ENCODE results near the gene SLC41A3.
"Not testable (repeated sequence)": the region's sequence is repeated elsewhere in the genome, so short reads cannot be mapped to it uniquely, and the experiment has no call there.

SLC41A3 gene

GRCh38 chr3:126040386-126040785 is 43.5 kb downstream of the SLC41A3 start:
- Histone ChIP-seq H3K9me3 (ENCODE audit: low read length) (peaks cover 7% of the 10 kb centered on the region), H3K4me3 (ENCODE audit: low read length) (no peak overlapping the region), H2AFZ (ENCODE audit: low read depth, low read length) (no peak overlapping the region), H3K27me3 (ENCODE audit: insufficient read depth, low read length) (no peaks in the 10 kb centered on the region), H3K4me1 (ENCODE audit: insufficient read depth, low read length) (no peaks in the 10 kb centered on the region), H3K36me3 (ENCODE audit: insufficient read depth, low read length) (peaks cover under 1% of the 10 kb centered on the region)

- Histone ChIP-seq H3K4me3 (ENCODE audit: low read length) (no peak overlapping the region), H2AFZ (ENCODE audit: low read depth, low read length) (no peak overlapping the region), H3K36me3 (ENCODE audit: insufficient read depth, low read length) (peaks cover 6% of the 10 kb centered on the region), H3K27me3 (ENCODE audit: insufficient read depth, low read length) (no peaks in the 10 kb centered on the region), H3K4me1 (ENCODE audit: insufficient read depth, low read length) (no peaks in the 10 kb centered on the region), H3K9me3 (ENCODE audit: low read length) (peaks cover 7% of the 10 kb centered on the region)
These were observed 44.1 kb downstream of the SLC41A3 start for GRCh38 chr3:126039870-126040269.

GRCh38 chr3:126038791-126039190 is 45.1 kb downstream of the SLC41A3 start:
- H3K36me3 ChIP-seq (ENCODE audit: insufficient read depth, low read length); H2AFZ ChIP-seq (ENCODE audit: low read depth, low read length); H3K9me3 ChIP-seq (ENCODE audit: low read length); H3K4me1 ChIP-seq (ENCODE audit: insufficient read depth, low read length); H3K4me3 ChIP-seq (ENCODE audit: low read length); H3K27me3 ChIP-seq (ENCODE audit: insufficient read depth, low read length): not testable (repeated sequence)

GRCh38 chr3:126036056-126036549 is 47.8 kb downstream of the SLC41A3 start:
- Histone ChIP-seq H3K4me3 (ENCODE audit: low read length) (no peak overlapping the region), H3K9me3 (ENCODE audit: low read length) (peaks cover 7% of the 10 kb centered on the region), H3K27me3 (ENCODE audit: insufficient read depth, low read length) (no peaks in the 10 kb centered on the region), H3K4me1 (ENCODE audit: insufficient read depth, low read length) (no peaks in the 10 kb centered on the region), H3K36me3 (ENCODE audit: insufficient read depth, low read length) (peaks cover 18% of the 10 kb centered on the region), H2AFZ (ENCODE audit: low read depth, low read length) (no peak overlapping the region)

GRCh38 chr3:126035362-126036050 is 48.4 kb downstream of the SLC41A3 start:
- Histone ChIP-seq H3K4me3 (ENCODE audit: low read length) (no peak overlapping the region), H3K9me3 (ENCODE audit: low read length) (peaks cover 7% of the 10 kb centered on the region), H3K27me3 (ENCODE audit: insufficient read depth, low read length) (no peaks in the 10 kb centered on the region), H3K4me1 (ENCODE audit: insufficient read depth, low read length) (no peaks in the 10 kb centered on the region), H3K36me3 (ENCODE audit: insufficient read depth, low read length) (peaks cover 18% of the 10 kb centered on the region), H2AFZ (ENCODE audit: low read depth, low read length) (no peak overlapping the region)

GRCh38 chr3:126034481-126035361 is 49.2 kb downstream of the SLC41A3 start:
- H3K4me1 ChIP-seq (ENCODE audit: insufficient read depth, low read length), result no peaks in the 10 kb centered on the region
- no peak overlapping the region for H3K4me3 ChIP-seq (ENCODE audit: low read length)
- peaks cover 7% of the 10 kb centered on the region for H3K9me3 ChIP-seq (ENCODE audit: low read length)
- peaks cover 18% of the 10 kb centered on the region for H3K36me3 ChIP-seq (ENCODE audit: insufficient read depth, low read length)
- H2AFZ ChIP-seq (ENCODE audit: low read depth, low read length), result no peak overlapping the region
- no peaks in the 10 kb centered on the region for H3K27me3 ChIP-seq (ENCODE audit: insufficient read depth, low read length)

- H3K9me3 ChIP-seq (ENCODE audit: low read length), result peaks cover 10% of the 10 kb centered on the region
- H2AFZ ChIP-seq (ENCODE audit: low read depth, low read length), result no peak overlapping the region
- H3K27me3 ChIP-seq (ENCODE audit: insufficient read depth, low read length), result no peaks in the 10 kb centered on the region
- peaks cover 18% of the 10 kb centered on the region for H3K36me3 ChIP-seq (ENCODE audit: insufficient read depth, low read length)
- no peaks in the 10 kb centered on the region for H3K4me1 ChIP-seq (ENCODE audit: insufficient read depth, low read length)
- no peak overlapping the region for H3K4me3 ChIP-seq (ENCODE audit: low read length)
These were observed 50.2 kb downstream of the SLC41A3 start for GRCh38 chr3:126033765-126034164.

- Histone ChIP-seq H3K9me3 (ENCODE audit: low read length) (peaks cover 15% of the 10 kb centered on the region), H3K4me1 (ENCODE audit: insufficient read depth, low read length) (no peaks in the 10 kb centered on the region), H3K27me3 (ENCODE audit: insufficient read depth, low read length) (no peaks in the 10 kb centered on the region), H2AFZ (ENCODE audit: low read depth, low read length) (no peak overlapping the region), H3K36me3 (ENCODE audit: insufficient read depth, low read length) (peaks cover 18% of the 10 kb centered on the region), H3K4me3 (ENCODE audit: low read length) (no peak overlapping the region)
These were observed 50.7 kb downstream of the SLC41A3 start for GRCh38 chr3:126033051-126033745.

GRCh38 chr3:126031981-126032471 is 51.9 kb downstream of the SLC41A3 start:
- Histone ChIP-seq H3K4me1 (ENCODE audit: insufficient read depth, low read length) (no peaks in the 10 kb centered on the region), H2AFZ (ENCODE audit: low read depth, low read length) (no peak overlapping the region), H3K4me3 (ENCODE audit: low read length) (no peak overlapping the region)

GRCh38 chr3:126030455-126030854 is 53.5 kb downstream of the SLC41A3 start:
- no peaks in the 10 kb centered on the region for H3K4me1 ChIP-seq (ENCODE audit: insufficient read depth, low read length)
- no peak overlapping the region for H3K4me3 ChIP-seq (ENCODE audit: low read length)
- peaks cover 20% of the 10 kb centered on the region for H3K36me3 ChIP-seq (ENCODE audit: insufficient read depth, low read length)
- H3K27me3 ChIP-seq (ENCODE audit: insufficient read depth, low read length), result no peaks in the 10 kb centered on the region
- H2AFZ ChIP-seq (ENCODE audit: low read depth, low read length), result no peak overlapping the region
- peaks cover 11% of the 10 kb centered on the region for H3K9me3 ChIP-seq (ENCODE audit: low read length)

More at GRCh38 chr3:126031981-126032471, 51.9 kb downstream of the SLC41A3 start:
- no peaks in the 10 kb centered on the region for H3K27me3 ChIP-seq (ENCODE audit: insufficient read depth, low read length)
- H3K36me3 ChIP-seq (ENCODE audit: insufficient read depth, low read length), result peaks cover 18% of the 10 kb centered on the region
- H3K9me3 ChIP-seq (ENCODE audit: low read length), result peaks cover 11% of the 10 kb centered on the region

- H3K36me3 ChIP-seq (ENCODE audit: insufficient read depth, low read length), result peaks cover 24% of the 10 kb centered on the region
- no peaks in the 10 kb centered on the region for H3K4me1 ChIP-seq (ENCODE audit: insufficient read depth, low read length)
- H3K9me3 ChIP-seq (ENCODE audit: low read length), result peaks cover 11% of the 10 kb centered on the region
- H2AFZ ChIP-seq (ENCODE audit: low read depth, low read length), result no peak overlapping the region
- no peaks in the 10 kb centered on the region for H3K27me3 ChIP-seq (ENCODE audit: insufficient read depth, low read length)
- no peak overlapping the region for H3K4me3 ChIP-seq (ENCODE audit: low read length)
These were observed 54.7 kb downstream of the SLC41A3 start for GRCh38 chr3:126029241-126029640.

- Histone ChIP-seq H3K9me3 (ENCODE audit: low read length) (peaks cover 11% of the 10 kb centered on the region), H3K4me1 (ENCODE audit: insufficient read depth, low read length) (no peaks in the 10 kb centered on the region), H3K36me3 (ENCODE audit: insufficient read depth, low read length) (peaks cover 32% of the 10 kb centered on the region), H3K4me3 (ENCODE audit: low read length) (no peak overlapping the region), H3K27me3 (ENCODE audit: insufficient read depth, low read length) (no peaks in the 10 kb centered on the region), H2AFZ (ENCODE audit: low read depth, low read length) (no peak overlapping the region)
These were observed 55.8 kb downstream of the SLC41A3 start for GRCh38 chr3:126028096-126028495.

- Histone ChIP-seq H3K36me3 (ENCODE audit: insufficient read depth, low read length) (peaks cover 31% of the 10 kb centered on the region), H3K27me3 (ENCODE audit: insufficient read depth, low read length) (no peaks in the 10 kb centered on the region), H3K4me1 (ENCODE audit: insufficient read depth, low read length) (no peaks in the 10 kb centered on the region), H2AFZ (ENCODE audit: low read depth, low read length) (no peak overlapping the region), H3K9me3 (ENCODE audit: low read length) (peaks cover 11% of the 10 kb centered on the region), H3K4me3 (ENCODE audit: low read length) (no peak overlapping the region)
These were observed 57.2 kb downstream of the SLC41A3 start for GRCh38 chr3:126026761-126027160.

Data from neuron (in vitro differentiated cells).